Neuronal stem cell (in vitro differentiated cells): ENCODE data around the gene NXN.

ENCODE experiments used
- DNase-seq: peaks from one replicate; pipeline ENCODE4 v3.0.0-alpha.2; 2013; ENCODE audit warnings: low spot score
- H2AFZ ChIP-seq: one replicate; pipeline ENCODE4 v1.6.1; 2013; ENCODE audit warnings: mild to moderate bottlenecking, low read length, inconsistent platforms
- H2AK5ac ChIP-seq: 2 replicates; pipeline ENCODE4 v1.6.1; 2013; ENCODE audit warnings: low read depth, mild to moderate bottlenecking, inconsistent platforms, low read length, moderate library complexity, mixed read lengths
- H2BK120ac ChIP-seq: 2 replicates; pipeline ENCODE4 v1.6.1; 2013; ENCODE audit warnings: low read depth, mild to moderate bottlenecking, inconsistent platforms, low read length, moderate library complexity, mixed read lengths
- H2BK12ac ChIP-seq: one replicate; pipeline ENCODE4 v1.6.1; 2013; ENCODE audit warnings: low read length, inconsistent platforms
- H2BK15ac ChIP-seq: 2 replicates; pipeline ENCODE4 v1.6.1; 2013; ENCODE audit warnings: mild to moderate bottlenecking, low read length, inconsistent platforms, mixed read lengths
- H2BK5ac ChIP-seq: one replicate; pipeline ENCODE4 v1.6.1; 2013; ENCODE audit warnings: inconsistent platforms, mild to moderate bottlenecking, low read length, moderate library complexity
- H3K14ac ChIP-seq: one replicate; pipeline ENCODE4 v1.6.1; 2013; ENCODE audit warnings: low read length, inconsistent platforms
- H3K18ac ChIP-seq: 2 replicates; pipeline ENCODE4 v1.6.1; 2013; ENCODE audit warnings: low read length, inconsistent platforms
- H3K23ac ChIP-seq: 2 replicates; pipeline ENCODE4 v1.6.1; 2013; ENCODE audit warnings: low read depth, mild to moderate bottlenecking, mixed read lengths, low read length, inconsistent platforms; ENCODE audit not compliant: poor library complexity
- H3K27ac ChIP-seq: replicated peaks from 3 replicates; pipeline ENCODE4 v1.5.1; 2013; ENCODE audit warnings: low read length, inconsistent platforms
- H3K27me3 ChIP-seq, 3 experiments: 2 replicates each; pipeline ENCODE4 v1.6.1; 2013; ENCODE audit warnings: low read length in 3 of 3, mild to moderate bottlenecking in 2 of 3, inconsistent platforms in 1 of 3, low read depth in 1 of 3, mixed read lengths in 1 of 3, moderate library complexity in 1 of 3; ENCODE audit not compliant: control insufficient read depth in 3 of 3, insufficient read depth in 3 of 3
- H3K36me3 ChIP-seq, 2 donors: replicated peaks in 1 of 2; 2 replicates each; pipeline ENCODE4 v1.6.1; 2013; ENCODE audit warnings: low read length in 2 of 2; ENCODE audit not compliant: control insufficient read depth in 2 of 2, insufficient read depth in 2 of 2
- H3K4ac ChIP-seq: 2 replicates; pipeline ENCODE4 v1.6.1; 2013; ENCODE audit warnings: inconsistent platforms, mild to moderate bottlenecking, low read length, moderate library complexity
- H3K4me1 ChIP-seq, 2 donors: 1 replicate in 1 of 2; 2 replicates in 1 of 2; pipeline ENCODE4 v1.6.1; 2013; ENCODE audit warnings: low read length in 2 of 2, low read depth in 1 of 2; ENCODE audit not compliant: control insufficient read depth in 2 of 2, insufficient read depth in 1 of 2
- H3K4me2 ChIP-seq: one replicate; pipeline ENCODE4 v1.6.1; 2013; ENCODE audit warnings: mild to moderate bottlenecking, low read length, inconsistent platforms; ENCODE audit not compliant: insufficient read depth, poor library complexity, severe bottlenecking
- H3K4me3 ChIP-seq, 2 donors: 2 replicates each; pipeline ENCODE4 v1.5.1; 2013; ENCODE audit warnings: low read length in 2 of 2, mild to moderate bottlenecking in 2 of 2, inconsistent platforms in 1 of 2, moderate library complexity in 1 of 2
- H3K79me1 ChIP-seq: one replicate; pipeline ENCODE4 v1.6.1; 2013; ENCODE audit warnings: low read depth, mild to moderate bottlenecking, inconsistent platforms, low read length, moderate library complexity
- H3K9ac ChIP-seq: one replicate; pipeline ENCODE4 v1.6.1; 2013; ENCODE audit warnings: mild to moderate bottlenecking, low read depth, low read length, inconsistent platforms; ENCODE audit not compliant: poor library complexity
- H3K9me3 ChIP-seq, 2 donors: replicated peaks in 1 of 2; 2 replicates each; pipeline versions ENCODE3 to v1.6.1; 2013; ENCODE audit warnings: low read length in 2 of 2, mild to moderate bottlenecking in 2 of 2, inconsistent platforms in 1 of 2, low read depth in 1 of 2, mixed read lengths in 1 of 2, moderate library complexity in 1 of 2; ENCODE audit not compliant: control insufficient read depth in 2 of 2, insufficient read depth in 1 of 2
- H4K8ac ChIP-seq: one replicate; pipeline ENCODE4 v1.6.1; 2013; ENCODE audit warnings: low read depth, mild to moderate bottlenecking, inconsistent platforms, low read length, moderate library complexity
- H4K91ac ChIP-seq: one replicate; pipeline ENCODE4 v1.6.1; 2013; ENCODE audit warnings: low read length, low read depth, mild to moderate bottlenecking, inconsistent platforms; ENCODE audit not compliant: poor library complexity
- WGBS, 2 donors: extraction: QIAGEN DNeasy Blood & Tissue Kit; methylation state at CpG; one replicate each; pipeline ENCODE4 v1.1.7; 2013; ENCODE audit warnings: missing lambda C conversion rate in 2 of 2, mixed read lengths in 1 of 2; ENCODE audit not compliant: insufficient read length in 2 of 2, insufficient replicate concordance in 1 of 2; ENCODE audit errors: extremely low coverage in 2 of 2; 5-methylcytosine and 5-hydroxymethylcytosine counted together

NXN gene

GRCh38 chr17:916315-916714, 63.3 kb downstream of the NXN start:
- Histone ChIP-seq H3K4me2 (no peak overlapping the region), H3K27ac (peak overlapping the region; percentile 84), H3K36me3 (peaks cover 5 to 52% of the 10 kb centered on the region in 2 donors), H3K79me1 (peaks cover 15% of the 10 kb centered on the region), H4K8ac (no peak overlapping the region), H4K91ac (no peak overlapping the region), H3K9me3 (peaks cover 11 to 35% of the 10 kb centered on the region in 2 donors), H2AK5ac (no peak overlapping the region), H3K9ac (no peak overlapping the region), H2BK120ac (no peak overlapping the region), H2AFZ (no peak overlapping the region), H3K4me3 (no peak overlapping the region), H3K4me1 (peaks cover 13 to 14% of the 10 kb centered on the region in 2 donors), H3K27me3 (no peaks in the 10 kb centered on the region), H3K23ac (no peak overlapping the region), H2BK12ac (no peak overlapping the region), H3K4ac (no peak overlapping the region), H3K18ac (no peak overlapping the region), H2BK5ac (no peak overlapping the region), H3K14ac (no peak overlapping the region), H2BK15ac (no peak overlapping the region)
- DNase-seq = no peak
- WGBS, 2 donors = no CpG with 5 or more reads among the region's 7 CpGs

GRCh38 chr17:915538-916201, 63.9 kb downstream of the NXN start:
- Histone ChIP-seq H2BK12ac (no peak overlapping the region), H2AFZ (no peak overlapping the region), H3K9ac (no peak overlapping the region), H3K4me3 (no peak overlapping the region), H3K79me1 (peaks cover 15% of the 10 kb centered on the region), H3K4me1 (peaks cover 14% of the 10 kb centered on the region in 2 donors), H2BK5ac (peak overlapping the region; percentile 24), H3K36me3 (peaks cover 5 to 51% of the 10 kb centered on the region in 2 donors), H3K4me2 (peak overlapping the region; percentile 18), H4K91ac (peak overlapping the region; percentile 92), H3K23ac (no peak overlapping the region), H3K18ac (no peak overlapping the region), H3K9me3 (peaks cover 11 to 35% of the 10 kb centered on the region in 2 donors), H4K8ac (no peak overlapping the region), H3K4ac (no peak overlapping the region), H3K14ac (no peak overlapping the region), H2BK120ac (no peak overlapping the region), H2BK15ac (peak overlapping the region; percentile 64), H3K27me3 (no peaks in the 10 kb centered on the region), H2AK5ac (no peak overlapping the region), H3K27ac (peak overlapping the region; percentile 84)
- no CpG with 5 or more reads among the region's 10 CpGs for WGBS, 2 donors
- no peak for DNase-seq

- no peak overlapping the region for H3K27ac ChIP-seq
- H3K23ac ChIP-seq = no peak overlapping the region
Observed at GRCh38 chr17:914561-914960, 65.0 kb downstream of the NXN start.

GRCh38 chr17:913207-913606, 66.4 kb downstream of the NXN start:
- H3K9me3 ChIP-seq = peaks cover 6 to 20% of the 10 kb centered on the region in 2 donors
- WGBS, 2 donors = no CpG with 5 or more reads among the region's 7 CpGs

More at GRCh38 chr17:914561-914960, 65.0 kb downstream of the NXN start:
- no peak overlapping the region for H2BK5ac ChIP-seq
- no peak overlapping the region for H4K8ac ChIP-seq
- H3K4me1 ChIP-seq = peaks cover 14 to 15% of the 10 kb centered on the region in 2 donors
- no peak overlapping the region for H2AFZ ChIP-seq
- no peak for DNase-seq
- no peaks in the 10 kb centered on the region for H3K27me3 ChIP-seq
- H3K4me3 ChIP-seq = no peak overlapping the region
- H3K14ac ChIP-seq = no peak overlapping the region
- no peak overlapping the region for H2AK5ac ChIP-seq
- H4K91ac ChIP-seq = no peak overlapping the region
- peaks cover 12% of the 10 kb centered on the region for H3K79me1 ChIP-seq
- no peak overlapping the region for H2BK15ac ChIP-seq
- H3K36me3 ChIP-seq = peaks cover 4 to 49% of the 10 kb centered on the region in 2 donors
- no peak overlapping the region for H3K9ac ChIP-seq
- H3K4ac ChIP-seq = no peak overlapping the region
- WGBS, 2 donors = no CpG with 5 or more reads among the region's 9 CpGs
- peaks cover 6 to 25% of the 10 kb centered on the region in 2 donors for H3K9me3 ChIP-seq
- H3K4me2 ChIP-seq = no peak overlapping the region
- H2BK120ac ChIP-seq = no peak overlapping the region
- no peak overlapping the region for H3K18ac ChIP-seq
- no peak overlapping the region for H2BK12ac ChIP-seq

More at GRCh38 chr17:913207-913606, 66.4 kb downstream of the NXN start:
- H2BK12ac ChIP-seq = no peak overlapping the region
- no peak overlapping the region for H3K4ac ChIP-seq
- H3K27me3 ChIP-seq = no peaks in the 10 kb centered on the region
- no peak overlapping the region for H2AK5ac ChIP-seq
- H2BK5ac ChIP-seq = no peak overlapping the region
- H4K91ac ChIP-seq = no peak overlapping the region
- H3K4me1 ChIP-seq = peaks cover 14 to 15% of the 10 kb centered on the region in 2 donors
- no peak overlapping the region for H2AFZ ChIP-seq
- H3K14ac ChIP-seq = no peak overlapping the region
- no peak for DNase-seq
- peaks cover 1 to 52% of the 10 kb centered on the region in 2 donors for H3K36me3 ChIP-seq
- H3K18ac ChIP-seq = no peak overlapping the region
- no peak overlapping the region for H2BK15ac ChIP-seq
- H3K23ac ChIP-seq = no peak overlapping the region
- no peak overlapping the region for H3K4me3 ChIP-seq
- H4K8ac ChIP-seq = no peak overlapping the region
- no peak overlapping the region for H3K27ac ChIP-seq
- H3K4me2 ChIP-seq = no peak overlapping the region
- H3K9ac ChIP-seq = no peak overlapping the region
- peaks cover 12% of the 10 kb centered on the region for H3K79me1 ChIP-seq
- H2BK120ac ChIP-seq = no peak overlapping the region
